ENCODE measurements around the gene PBLD.
A peak's percentile ranks its signal among the peaks of the same experiment; 100 is the strongest.
"Not testable (repeated sequence)": the region's sequence is repeated elsewhere in the genome, so short reads cannot be mapped to it uniquely, and the experiment has no call there.

The PBLD gene

DNA sequence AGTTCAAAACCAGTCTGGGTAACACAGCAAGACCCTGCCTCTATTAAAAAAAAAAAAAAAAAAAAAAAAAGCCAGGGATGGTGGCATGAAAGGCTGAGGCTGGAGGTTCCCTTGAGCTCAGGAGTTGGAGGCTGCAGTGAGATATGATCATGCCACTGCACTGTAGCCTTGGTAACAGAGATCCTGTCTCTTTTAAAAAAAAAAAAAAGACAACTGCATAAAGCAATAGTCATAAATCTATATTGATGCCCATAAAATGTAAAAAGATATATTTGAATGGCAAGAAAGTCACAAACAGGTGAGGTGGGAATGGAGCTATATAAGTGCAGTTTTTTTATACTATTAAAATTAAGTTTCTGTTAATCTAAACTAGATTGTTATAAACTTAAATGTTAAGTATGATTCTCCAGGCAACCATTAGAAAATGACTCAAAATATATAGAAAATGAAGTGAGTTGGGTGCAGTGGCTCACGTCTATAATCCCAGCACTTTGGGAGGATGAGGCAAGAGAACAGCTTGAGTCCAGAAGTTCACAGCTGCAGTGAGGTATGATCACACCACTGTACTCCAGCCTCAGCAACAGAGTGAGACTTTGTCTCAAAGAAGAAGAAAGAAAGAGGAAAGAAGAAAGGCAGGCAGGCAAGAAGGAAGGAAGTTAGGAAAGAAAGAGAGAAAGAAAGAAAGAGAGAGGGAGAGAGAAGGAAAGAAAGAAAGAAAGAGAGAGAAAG is 14.2 kb downstream of the PBLD start:
- Histone ChIP-seq H3K4me3 (ENCODE audit: insufficient read depth in 1 of 2, low read depth in 1 of 2, low read length in 2 of 2) (no peak overlapping the region), H2AFZ (ENCODE audit: low read depth, low read length) (no peak overlapping the region), H3K4me2 (ENCODE audit: low read length, poor library complexity, severe bottlenecking) (no peak overlapping the region), H2BK12ac (ENCODE audit: low read length in 2 of 2) (no peak overlapping the region), H3K14ac (ENCODE audit: low read length in 2 of 2) (no peak overlapping the region), H4K91ac (ENCODE audit: low read length) (no peak overlapping the region), H3K18ac (ENCODE audit: low read depth in 1 of 2, low read length in 2 of 2) (no peak overlapping the region), H3K79me1 (replicated peaks; ENCODE audit: low read length, poor library complexity, severe bottlenecking) (peaks cover 11% of the 10 kb centered on the region), H2BK120ac (ENCODE audit: low read depth, low read length) (no peak overlapping the region), H2BK5ac (ENCODE audit: low read depth, low read length, poor library complexity, severe bottlenecking) (no peak overlapping the region), H3K9me3 (ENCODE audit: control insufficient read depth, low read length) (peaks cover 21% of the 10 kb centered on the region), H2BK15ac (ENCODE audit: low read depth, poor library complexity, severe bottlenecking) (no peak overlapping the region), H4K8ac (ENCODE audit: low read length) (no peak overlapping the region), H3K27me3 (ENCODE audit: control insufficient read depth in 1 of 2, insufficient read depth in 1 of 2, low read length in 2 of 2) (no peaks in the 10 kb centered on the region), H3K9ac (ENCODE audit: low read length) (no peak overlapping the region), H3K4me1 (ENCODE audit: control insufficient read depth, insufficient read depth, low read depth, low read length) (no peaks in the 10 kb centered on the region), H3K4ac (ENCODE audit: low read depth in 1 of 2, low read length in 2 of 2) (no peak overlapping the region), H3K36me3 (ENCODE audit: control insufficient read depth in 1 of 2, insufficient read depth in 2 of 2, low read depth in 1 of 2, low read length in 2 of 2) (no peaks in the 10 kb centered on the region), H3K27ac (ENCODE audit: low read length, poor library complexity, severe bottlenecking) (no peak overlapping the region), H3K23ac (ENCODE audit: low read length in 2 of 2) (no peak overlapping the region), H2AK5ac (ENCODE audit: low read length, severe bottlenecking) (no peak overlapping the region)
- DNase-seq, result no peak
- WGBS, result 100% methylated on average over 1 of the region's 1 CpG

DNA sequence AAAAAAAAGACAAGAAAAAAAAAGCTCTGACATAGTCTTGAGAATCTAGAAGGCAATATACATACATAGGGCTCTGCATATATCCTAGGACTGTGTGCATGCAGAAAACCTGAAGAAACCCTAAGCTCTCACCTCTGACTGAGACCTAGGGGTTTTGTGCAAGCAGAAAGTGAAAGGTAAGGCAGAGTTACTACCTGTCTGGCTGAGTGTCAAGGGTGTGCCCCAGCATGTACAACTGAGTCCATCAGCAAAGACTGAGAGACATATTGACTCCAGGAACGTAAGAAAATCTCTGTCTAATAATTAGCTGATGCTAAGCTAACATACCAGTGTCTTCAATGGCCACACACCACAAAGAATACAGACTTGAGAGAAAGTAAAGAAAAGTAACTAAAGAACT is 17.1 kb downstream of the PBLD start:
- WGBS, result no CpG with 5 or more reads among the region's 1 CpG
- Histone ChIP-seq H2BK12ac (ENCODE audit: low read length in 2 of 2) (no peak overlapping the region), H3K27me3 (ENCODE audit: control insufficient read depth in 1 of 2, insufficient read depth in 1 of 2, low read length in 2 of 2) (no peaks in the 10 kb centered on the region), H2AFZ (ENCODE audit: low read depth, low read length) (no peak overlapping the region), H3K9ac (ENCODE audit: low read length) (no peak overlapping the region), H3K4me3 (ENCODE audit: insufficient read depth in 1 of 2, low read depth in 1 of 2, low read length in 2 of 2) (no peak overlapping the region), H3K14ac (ENCODE audit: low read length in 2 of 2) (no peak overlapping the region), H3K4me1 (ENCODE audit: control insufficient read depth, insufficient read depth, low read depth, low read length) (no peaks in the 10 kb centered on the region), H4K91ac (ENCODE audit: low read length) (no peak overlapping the region), H3K79me1 (replicated peaks; ENCODE audit: low read length, poor library complexity, severe bottlenecking) (peaks cover 7% of the 10 kb centered on the region), H2BK120ac (ENCODE audit: low read depth, low read length) (no peak overlapping the region), H2BK15ac (ENCODE audit: low read depth, poor library complexity, severe bottlenecking) (no peak overlapping the region), H3K4me2 (ENCODE audit: low read length, poor library complexity, severe bottlenecking) (no peak overlapping the region), H2BK5ac (ENCODE audit: low read depth, low read length, poor library complexity, severe bottlenecking) (no peak overlapping the region), H2AK5ac (ENCODE audit: low read length, severe bottlenecking) (no peak overlapping the region), H3K36me3 (ENCODE audit: control insufficient read depth in 1 of 2, insufficient read depth in 2 of 2, low read depth in 1 of 2, low read length in 2 of 2) (no peaks in the 10 kb centered on the region), H3K18ac (ENCODE audit: low read depth in 1 of 2, low read length in 2 of 2) (no peak overlapping the region), H3K9me3 (ENCODE audit: control insufficient read depth, low read length) (peaks cover 21% of the 10 kb centered on the region), H4K8ac (ENCODE audit: low read length) (no peak overlapping the region), H3K27ac (ENCODE audit: low read length, poor library complexity, severe bottlenecking) (no peak overlapping the region), H3K4ac (ENCODE audit: low read depth in 1 of 2, low read length in 2 of 2) (no peak overlapping the region), H3K23ac (ENCODE audit: low read length in 2 of 2) (peak overlapping the region in 1 of 2 experiments; percentile 34)
- no peak for DNase-seq

DNA sequence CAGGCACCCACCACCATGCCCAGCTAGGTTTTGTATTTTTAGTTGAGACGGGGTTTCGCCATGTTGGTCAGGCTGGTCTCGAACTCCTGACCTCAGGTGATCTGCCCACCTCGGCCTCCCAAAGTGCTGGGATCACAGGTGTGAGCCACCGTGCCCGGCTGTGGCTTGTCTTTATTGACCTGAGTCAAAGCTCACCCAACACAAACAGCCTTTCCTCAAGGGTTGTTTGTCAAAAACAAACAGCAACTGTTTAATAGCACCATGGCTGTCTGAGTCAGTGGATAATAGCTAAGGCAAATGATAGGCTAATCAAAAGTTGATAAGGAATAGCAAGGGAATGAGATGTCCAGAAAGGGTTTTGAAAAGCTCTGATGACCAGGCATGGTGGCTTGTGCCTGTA is 17.8 kb downstream of the PBLD start:
- not testable (repeated sequence) for H4K8ac ChIP-seq (ENCODE audit: low read length); H4K91ac ChIP-seq (ENCODE audit: low read length); DNase-seq; H3K18ac ChIP-seq (ENCODE audit: low read depth in 1 of 2, low read length in 2 of 2); H3K9ac ChIP-seq (ENCODE audit: low read length); H2AFZ ChIP-seq (ENCODE audit: low read depth, low read length); H2BK5ac ChIP-seq (ENCODE audit: low read depth, low read length, poor library complexity, severe bottlenecking); H3K79me1 ChIP-seq (replicated peaks; ENCODE audit: low read length, poor library complexity, severe bottlenecking); H3K36me3 ChIP-seq (ENCODE audit: control insufficient read depth in 1 of 2, insufficient read depth in 2 of 2, low read depth in 1 of 2, low read length in 2 of 2); H3K23ac ChIP-seq (ENCODE audit: low read length in 2 of 2); H3K27me3 ChIP-seq (ENCODE audit: control insufficient read depth in 1 of 2, insufficient read depth in 1 of 2, low read length in 2 of 2); H3K4me3 ChIP-seq (ENCODE audit: insufficient read depth in 1 of 2, low read depth in 1 of 2, low read length in 2 of 2); H2BK120ac ChIP-seq (ENCODE audit: low read depth, low read length); H3K4me1 ChIP-seq (ENCODE audit: control insufficient read depth, insufficient read depth, low read depth, low read length); H3K27ac ChIP-seq (ENCODE audit: low read length, poor library complexity, severe bottlenecking); H3K4me2 ChIP-seq (ENCODE audit: low read length, poor library complexity, severe bottlenecking); H3K4ac ChIP-seq (ENCODE audit: low read depth in 1 of 2, low read length in 2 of 2); H2BK12ac ChIP-seq (ENCODE audit: low read length in 2 of 2); H2BK15ac ChIP-seq (ENCODE audit: low read depth, poor library complexity, severe bottlenecking); H3K14ac ChIP-seq (ENCODE audit: low read length in 2 of 2); H2AK5ac ChIP-seq (ENCODE audit: low read length, severe bottlenecking)
- 92% methylated on average over 5 of the region's 6 CpGs for WGBS
- peaks cover 21% of the 10 kb centered on the region for H3K9me3 ChIP-seq (ENCODE audit: control insufficient read depth, low read length)

DNA sequence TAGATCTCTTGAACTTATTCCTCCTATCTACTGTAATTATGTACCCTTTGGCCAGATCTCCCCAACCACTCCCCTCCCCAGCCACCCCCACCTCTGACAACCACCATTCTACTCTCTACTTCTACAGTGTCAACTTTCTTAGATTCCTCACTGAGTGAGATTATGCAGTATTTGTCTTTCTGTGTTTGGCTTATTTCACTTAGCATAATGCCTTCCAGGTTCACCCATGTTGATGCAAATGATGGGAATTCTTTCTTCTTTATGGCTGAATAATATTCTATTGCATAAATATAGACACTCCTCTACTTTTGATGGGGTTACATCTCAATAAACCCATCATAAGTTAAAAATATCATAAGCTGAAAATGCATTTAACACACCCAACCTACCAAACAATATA is 22.2 kb downstream of the PBLD start:
- Histone ChIP-seq H3K27ac (ENCODE audit: low read length, poor library complexity, severe bottlenecking) (no peak overlapping the region), H3K4ac (ENCODE audit: low read depth in 1 of 2, low read length in 2 of 2) (no peak overlapping the region), H3K4me3 (ENCODE audit: insufficient read depth in 1 of 2, low read depth in 1 of 2, low read length in 2 of 2) (no peak overlapping the region), H3K4me2 (ENCODE audit: low read length, poor library complexity, severe bottlenecking) (no peak overlapping the region), H3K14ac (ENCODE audit: low read length in 2 of 2) (no peak overlapping the region), H2BK12ac (ENCODE audit: low read length in 2 of 2) (no peak overlapping the region), H3K9me3 (ENCODE audit: control insufficient read depth, low read length) (no peaks in the 10 kb centered on the region), H4K91ac (ENCODE audit: low read length) (no peak overlapping the region), H2BK5ac (ENCODE audit: low read depth, low read length, poor library complexity, severe bottlenecking) (no peak overlapping the region), H3K27me3 (ENCODE audit: control insufficient read depth in 1 of 2, insufficient read depth in 1 of 2, low read length in 2 of 2) (no peaks in the 10 kb centered on the region), H2BK15ac (ENCODE audit: low read depth, poor library complexity, severe bottlenecking) (no peak overlapping the region), H2AFZ (ENCODE audit: low read depth, low read length) (no peak overlapping the region), H3K23ac (ENCODE audit: low read length in 2 of 2) (no peak overlapping the region), H3K4me1 (ENCODE audit: control insufficient read depth, insufficient read depth, low read depth, low read length) (peaks cover 3% of the 10 kb centered on the region), H2AK5ac (ENCODE audit: low read length, severe bottlenecking) (no peak overlapping the region), H4K8ac (ENCODE audit: low read length) (no peak overlapping the region), H3K79me1 (replicated peaks; ENCODE audit: low read length, poor library complexity, severe bottlenecking) (peaks cover 3% of the 10 kb centered on the region), H3K36me3 (ENCODE audit: control insufficient read depth in 1 of 2, insufficient read depth in 2 of 2, low read depth in 1 of 2, low read length in 2 of 2) (no peaks in the 10 kb centered on the region), H3K18ac (ENCODE audit: low read depth in 1 of 2, low read length in 2 of 2) (no peak overlapping the region), H3K9ac (ENCODE audit: low read length) (no peak overlapping the region), H2BK120ac (ENCODE audit: low read depth, low read length) (no peak overlapping the region)
- DNase-seq, result no peak

Measured in mesenchymal stem cell (in vitro differentiated cells and primary cell).